K562 (cell line): ENCODE data around the gene BHLHE40. TPM values are rescaled to one million over a fixed set of nuclear protein-coding genes. Genes with fewer than 3 reads are reported as not detected.

Source experiments
- ATAC-seq: fragments of 200-7000 bp; cut with Tn5 transposase; 3 replicates; pipeline ENCODE4 v1.9.1; 2020; ENCODE audit warnings: moderate library complexity
- BruUV-seq: library from RNA; stranded (reverse); fragments of 400-500 nt; replicated peaks from 2 replicates; lab custom pipeline; 2021; lab: Mats Ljungman, UMichigan
- CTCF ChIA-PET: fragments of 300-600 bp; formaldehyde crosslinking; extraction: SDS; loops from one replicate; lab custom pipeline; 2021; ENCODE audit warnings: low intra/inter-chr PET ratio; lab: Yijun Ruan, JAX
- POLR2A ChIA-PET: fragments of 300-600, 350-650 bp; sonication (Branson Sonifier 250); formaldehyde crosslinking; extraction: SDS; loops from one replicate; lab custom pipeline; 2021; ENCODE audit warnings: antibody characterized with exemption, inconsistent platforms; lab: Yijun Ruan, JAX
- DNase-seq, 4 experiments: peaks; one replicate each; pipeline versions ENCODE4 v3.0.0 to v3.0.0-alpha.2; 2011 to 2018; ENCODE audit warnings: low spot score in 3 of 4, mixed read lengths in 3 of 4; ENCODE audit errors: extremely low read depth in 1 of 4
- FAIRE-seq: peaks from 2 replicates; lab custom pipeline; 2011; peaks lifted over from hg19 to GRCh38; lab: Jason Lieb, UNC
- H2AFZ ChIP-seq: 2 replicates; pipeline ENCODE4 v1.6.0; 2011; ENCODE audit warnings: low read depth, low read length, control low read depth, inconsistent platforms
- H3K27ac ChIP-seq: fragments of 200-600 bp; 3 replicates; pipeline ENCODE4 v1.8.0; 2011; ENCODE audit warnings: low read depth, mild to moderate bottlenecking, control low read depth, inconsistent platforms, low read length, moderate library complexity, mixed read lengths; ENCODE audit errors: extremely low read depth
- H3K27me3 ChIP-seq, 2 experiments: fragments of 300-600 bp in 1 of 2; 2 replicates in 1 of 2; 3 replicates in 1 of 2; pipeline versions ENCODE4 v1.6.0 to v1.8.0; 2011; ENCODE audit warnings: inconsistent platforms in 2 of 2, low read length in 2 of 2, mild to moderate bottlenecking in 1 of 2, mixed read lengths in 1 of 2, moderate library complexity in 1 of 2; ENCODE audit not compliant: control insufficient read depth in 2 of 2, insufficient read depth in 2 of 2
- H3K36me3 ChIP-seq: fragments of 300-600 bp; 3 replicates; pipeline ENCODE4 v1.8.0; 2011; ENCODE audit warnings: mild to moderate bottlenecking, low read length, inconsistent platforms; ENCODE audit not compliant: control insufficient read depth, insufficient read depth
- H3K4me1 ChIP-seq, 2 experiments: fragments of 200-600 bp in 1 of 2; replicated peaks in 1 of 2; 2 replicates in 1 of 2; 3 replicates in 1 of 2; pipeline versions ENCODE4 v1.5.1 to v1.8.0; 2011; ENCODE audit warnings: inconsistent platforms in 2 of 2, low read length in 2 of 2, mild to moderate bottlenecking in 1 of 2, mixed read lengths in 1 of 2, moderate library complexity in 1 of 2; ENCODE audit not compliant: control insufficient read depth in 2 of 2, insufficient read depth in 2 of 2
- H3K4me2 ChIP-seq: 2 replicates; pipeline ENCODE4 v1.6.1; 2011; ENCODE audit warnings: low read length, control low read depth, inconsistent platforms, mixed read lengths; ENCODE audit not compliant: insufficient read depth
- H3K4me3 ChIP-seq: fragments of 200-600 bp; sonication (generic), shearing (Covaris generic); 2 replicates; pipeline ENCODE4 v1.5.1; 2016; ENCODE audit warnings: control low read depth, inconsistent platforms
- H3K79me2 ChIP-seq: fragments of 200-600 bp; 3 replicates; pipeline ENCODE4 v1.8.0; 2011; ENCODE audit warnings: low read length, inconsistent platforms; ENCODE audit not compliant: control insufficient read depth, insufficient read depth
- H3K9ac ChIP-seq, 2 experiments: 2 replicates each; pipeline versions ENCODE4 v1.6.0 to v1.6.1; 2011; ENCODE audit warnings: low read depth in 2 of 2, low read length in 2 of 2, control low read depth in 1 of 2, inconsistent platforms in 1 of 2, mild to moderate bottlenecking in 1 of 2, mixed read lengths in 1 of 2; ENCODE audit not compliant: insufficient read depth in 1 of 2
- H3K9me1 ChIP-seq: one replicate; pipeline ENCODE4 v1.6.0; 2011; ENCODE audit warnings: inconsistent platforms, mild to moderate bottlenecking, low read length, moderate library complexity; ENCODE audit not compliant: control insufficient read depth, insufficient read depth
- H3K9me3 ChIP-seq: replicated peaks from 2 replicates; pipeline ENCODE4 v1.5.1; 2011; ENCODE audit warnings: low read depth, low read length, inconsistent platforms; ENCODE audit not compliant: control insufficient read depth, insufficient read depth
- H4K20me1 ChIP-seq: replicated peaks from 2 replicates; pipeline ENCODE4 v1.6.1; 2011; ENCODE audit warnings: low read length, inconsistent platforms, mixed read lengths; ENCODE audit not compliant: control insufficient read depth, insufficient read depth
- ATF1 ChIP-seq, 2 experiments: fragments of 450-650 bp in 1 of 2; IDR thresholded peaks; 2 replicates each; pipeline ENCODE4 v1.6.1; 2016; ENCODE audit warnings: missing compliant biosample characterization in 1 of 2, missing genetic modification characterization in 1 of 2
- ESRRA ChIP-seq: fragments of 450-650 bp; IDR thresholded peaks from 2 replicates; pipeline ENCODE4 v1.6.1; 2014; ENCODE audit warnings: low read depth, mild to moderate bottlenecking, moderate library complexity, borderline replicate concordance
- HDAC3 ChIP-seq: fragments of 450-650 bp; IDR thresholded peaks from 2 replicates; pipeline ENCODE4 v1.6.1; 2018; ENCODE audit warnings: borderline replicate concordance, mild to moderate bottlenecking, moderate library complexity; ENCODE audit not compliant: partially characterized antibody
- ILF3 ChIP-seq: fragments of 450-650 bp; IDR thresholded peaks from 2 replicates; pipeline ENCODE4 v1.6.1; 2018; ENCODE audit warnings: antibody characterized with exemption, mild to moderate bottlenecking, moderate library complexity, borderline replicate concordance
- NUFIP1 ChIP-seq: fragments of 450-650 bp; IDR thresholded peaks from 2 replicates; pipeline ENCODE4 v1.6.1; 2018; ENCODE audit not compliant: partially characterized antibody
- ZNF143 ChIP-seq: sonication (generic); formaldehyde crosslinking; IDR thresholded peaks from 2 replicates; pipeline ENCODE4 v1.9.0; 2022; ENCODE audit warnings: mild to moderate bottlenecking, missing genetic modification reagents
- ZNF253 ChIP-seq: fragments of 250-450 bp; sonication (Bioruptor Pico); conservative IDR thresholded peaks from 2 replicates; pipeline ENCODE4 v1.6.1; 2021; ENCODE audit warnings: mild to moderate bottlenecking
- WGBS: fragments of 100-300 bp; shearing (Covaris generic); methylation state at CpG from one replicate; pipeline ENCODE4 v1.1.6; 2016; ENCODE audit warnings: low coverage, mixed read lengths; ENCODE audit not compliant: insufficient coverage; ENCODE audit errors: missing lambda C conversion rate; 5-methylcytosine and 5-hydroxymethylcytosine counted together
- in situ Hi-C: fragments of 300-500 bp; cut with MboI; formaldehyde crosslinking; loops from 4 replicates; pipeline ENCODE4 v1.15.0; 2018; ENCODE audit warnings: inconsistent platforms, mixed read lengths
- intact Hi-C: fragments of 100-400 bp; cut with micrococcal nuclease; formaldehyde crosslinking; loops from 2 replicates; pipeline ENCODE4 v1.14.2; 2022
- polyA plus RNA-seq, 8 experiments: library from polyadenylated mRNA; depleted of rRNA in 4 of 8; stranded (reverse) in 5 of 8; unstranded in 3 of 8; fragments of >200 nt; fragmentation: Nextera tagmentation in 2 of 8; fragmentation: Illumina TruSeq in 1 of 8; extraction: Ambion mirVana in 2 of 8; extraction: Trizol in 1 of 8; gene quantifications; 2 replicates each; pipeline versions ENCODE4 v1.2.1 to v1.2.3, GENCODE V29; 2011 to 2014; ENCODE audit warnings: inconsistent platforms in 1 of 8, missing spikeins in 1 of 8
- total RNA-seq, 7 experiments: library from RNA; depleted of rRNA in 6 of 7; stranded (reverse); fragments of >200 nt in 6 of 7; fragmentation: Illumina TruSeq in 2 of 7; extraction: Trizol in 2 of 7; gene quantifications; 2 replicates each; pipeline versions ENCODE4 v1.2.1 to v1.2.3, GENCODE V29; 2011 to 2021; ENCODE audit warnings: low replicate concordance in 1 of 7
- TF ChIP-seq, protein P1 (sequence below): fragments of 250-450 bp; sonication (Bioruptor Pico); IDR thresholded peaks from 2 replicates; pipeline ENCODE4 v1.4.0; 2020; ENCODE audit warnings: borderline replicate concordance
- TF ChIP-seq, protein P2 (sequence below): fragments of 200-800 bp; sonication (Bioruptor generic); IDR thresholded peaks from 2 replicates; pipeline ENCODE4 v1.6.1; 2016; ENCODE audit warnings: missing genetic modification characterization, missing compliant biosample characterization
- TF ChIP-seq, protein P3 (sequence below): fragments of 250-450 bp; sonication (Bioruptor Pico); IDR thresholded peaks from 2 replicates; pipeline ENCODE4 v1.4.0; 2020; ENCODE audit warnings: mild to moderate bottlenecking

BHLHE40 gene
- total and polyA plus RNA-seq, 9 of the 15 experiments (the other 6 are each of a cell fraction or from before 2014, with no cell fraction given): 12.0 to 83.9 (median 31.4) TPM

DNA sequence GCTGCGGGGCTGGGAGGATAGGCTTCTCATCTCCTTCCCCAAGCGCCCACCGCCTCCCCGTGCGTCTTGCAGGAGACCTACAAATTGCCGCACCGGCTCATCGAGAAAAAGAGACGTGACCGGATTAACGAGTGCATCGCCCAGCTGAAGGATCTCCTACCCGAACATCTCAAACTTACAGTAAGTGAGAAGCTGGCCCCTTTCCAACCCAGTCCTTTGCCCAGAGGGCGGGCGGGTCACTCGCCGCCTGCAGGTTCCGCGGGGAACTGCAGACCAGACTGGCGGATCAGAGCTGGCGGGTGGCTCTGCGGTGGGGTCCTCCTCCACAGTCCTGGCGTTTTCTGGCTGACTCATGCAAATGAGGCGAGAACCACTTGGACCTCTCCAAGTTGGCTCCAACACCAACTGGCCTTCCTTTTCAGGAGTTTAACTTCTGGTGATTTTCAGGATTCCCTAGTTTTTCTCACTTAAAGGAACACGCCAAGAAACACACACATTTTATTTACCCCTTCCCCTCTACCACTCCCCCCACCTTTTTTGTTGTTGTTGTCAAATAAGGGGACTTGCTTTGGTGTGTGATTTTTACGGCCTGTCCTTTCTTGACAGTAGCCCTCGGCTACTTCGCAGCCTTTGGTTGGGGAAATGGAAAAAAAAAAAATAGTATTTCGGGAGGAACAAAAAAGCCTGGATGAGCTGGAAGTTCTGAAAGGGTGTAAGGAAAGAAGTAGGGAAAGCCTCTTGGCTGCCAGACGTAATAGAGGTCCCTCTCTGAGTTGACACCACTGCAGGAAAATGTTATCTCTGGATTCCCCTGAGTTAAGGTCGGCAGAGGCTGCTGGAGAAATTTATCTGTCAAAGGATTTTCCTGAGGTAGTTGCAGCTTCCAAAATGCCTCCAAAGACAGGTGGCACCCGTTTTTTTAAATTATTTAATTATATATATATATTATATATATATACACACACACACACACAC is 1.3 kb downstream of the BHLHE40 start (continued):
- peak; percentile 88; the same call in 1 of the 2 replicates for TF ChIP-seq ESRRA
- TF ChIP-seq, protein P1, sequence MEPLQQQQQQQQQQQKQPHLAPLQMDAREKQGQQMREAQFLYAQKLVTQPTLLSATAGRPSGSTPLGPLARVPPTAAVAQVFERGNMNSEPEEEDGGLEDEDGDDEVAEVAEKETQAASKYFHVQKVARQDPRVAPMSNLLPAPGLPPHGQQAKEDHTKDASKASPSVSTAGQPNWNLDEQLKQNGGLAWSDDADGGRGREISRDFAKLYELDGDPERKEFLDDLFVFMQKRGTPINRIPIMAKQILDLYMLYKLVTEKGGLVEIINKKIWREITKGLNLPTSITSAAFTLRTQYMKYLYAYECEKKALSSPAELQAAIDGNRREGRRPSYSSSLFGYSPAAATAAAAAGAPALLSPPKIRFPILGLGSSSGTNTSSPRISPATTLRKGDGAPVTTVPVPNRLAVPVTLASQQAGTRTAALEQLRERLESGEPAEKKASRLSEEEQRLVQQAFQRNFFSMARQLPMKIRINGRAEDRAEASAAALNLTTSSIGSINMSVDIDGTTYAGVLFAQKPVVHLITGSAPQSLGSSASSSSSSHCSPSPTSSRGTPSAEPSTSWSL: peak; percentile 24; the same call in 1 of the 2 replicates
- TF ChIP-seq NUFIP1: no peak
- TF ChIP-seq HDAC3: no peak
- no peak for TF ChIP-seq ZNF143 (CRISPR knock-in tag)
- no peak; the same call in 1 of the 2 replicates for TF ChIP-seq ATF1 (CRISPR knock-in tag; IDR thresholded peaks at IDR 0.05)
- TF ChIP-seq ATF1 (tag; IDR thresholded peaks at IDR 0.05): peak; percentile 61
- TF ChIP-seq ILF3: no peak

DNA sequence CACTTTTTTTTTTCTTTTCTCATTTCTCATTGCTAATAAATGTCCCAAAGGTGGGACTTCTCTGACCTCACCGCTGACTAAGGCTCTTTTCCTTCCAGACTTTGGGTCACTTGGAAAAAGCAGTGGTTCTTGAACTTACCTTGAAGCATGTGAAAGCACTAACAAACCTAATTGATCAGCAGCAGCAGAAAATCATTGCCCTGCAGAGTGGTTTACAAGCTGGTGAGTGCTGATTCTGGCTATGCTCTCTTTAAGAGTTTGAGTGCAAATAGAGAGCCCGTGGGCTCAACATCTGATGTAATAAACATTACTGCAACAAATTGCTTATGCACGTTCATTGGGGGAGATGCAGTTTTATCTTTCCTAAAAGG is 2.0 kb downstream of the BHLHE40 start:
- no peak for DNase-seq
- peak overlapping the region; percentile 36 to 83; a peak in 3 of 4 replicates for H3K9ac ChIP-seq
- no peak for ATAC-seq
- H3K4me3 ChIP-seq: peak overlapping the region; percentile 86
- peaks cover 3% of the 10 kb centered on the region; the same call in 1 of the 2 replicates for H4K20me1 ChIP-seq
- CTCF ChIA-PET: interaction anchor here (0.6 to 7.2 kb wide), 5 partner anchors 75 to 270 kb away, joined by 3 to 61 read pairs (median 11); no protein-coding TSS in a partner anchor
- H3K4me1 ChIP-seq: peaks cover 51 to 57% of the 10 kb centered on the region in 2 experiments
- 2% methylated on average over 3 of the region's 3 CpGs for WGBS
- peak overlapping the region; percentile 98 for H3K4me2 ChIP-seq
- FAIRE-seq: no peak
- POLR2A ChIA-PET: interaction anchor here (0.8 to 8.1 kb wide), 11 partner anchors 13 to 270 kb away, joined by 3 to 85 read pairs (median 5); no protein-coding TSS in a partner anchor
- intact Hi-C loops: no loop called here
- H3K9me1 ChIP-seq: no peaks in the 10 kb centered on the region
- in situ Hi-C loops: loop anchor here (5.0 kb wide), 1 partner anchor 36 kb away; no protein-coding TSS in a partner anchor
- H3K79me2 ChIP-seq: peaks cover 70% of the 10 kb centered on the region
- peaks cover 52% of the 10 kb centered on the region for H3K36me3 ChIP-seq
- H3K27me3 ChIP-seq: no peaks in the 10 kb centered on the region
- peak overlapping the region; percentile 78 for H3K27ac ChIP-seq
- H3K9me3 ChIP-seq: no peaks in the 10 kb centered on the region
- BruUV-seq: no TSS peak
- H2AFZ ChIP-seq: no peak overlapping the region
- TF ChIP-seq ZNF253: no peak
- TF ChIP-seq, protein P2, sequence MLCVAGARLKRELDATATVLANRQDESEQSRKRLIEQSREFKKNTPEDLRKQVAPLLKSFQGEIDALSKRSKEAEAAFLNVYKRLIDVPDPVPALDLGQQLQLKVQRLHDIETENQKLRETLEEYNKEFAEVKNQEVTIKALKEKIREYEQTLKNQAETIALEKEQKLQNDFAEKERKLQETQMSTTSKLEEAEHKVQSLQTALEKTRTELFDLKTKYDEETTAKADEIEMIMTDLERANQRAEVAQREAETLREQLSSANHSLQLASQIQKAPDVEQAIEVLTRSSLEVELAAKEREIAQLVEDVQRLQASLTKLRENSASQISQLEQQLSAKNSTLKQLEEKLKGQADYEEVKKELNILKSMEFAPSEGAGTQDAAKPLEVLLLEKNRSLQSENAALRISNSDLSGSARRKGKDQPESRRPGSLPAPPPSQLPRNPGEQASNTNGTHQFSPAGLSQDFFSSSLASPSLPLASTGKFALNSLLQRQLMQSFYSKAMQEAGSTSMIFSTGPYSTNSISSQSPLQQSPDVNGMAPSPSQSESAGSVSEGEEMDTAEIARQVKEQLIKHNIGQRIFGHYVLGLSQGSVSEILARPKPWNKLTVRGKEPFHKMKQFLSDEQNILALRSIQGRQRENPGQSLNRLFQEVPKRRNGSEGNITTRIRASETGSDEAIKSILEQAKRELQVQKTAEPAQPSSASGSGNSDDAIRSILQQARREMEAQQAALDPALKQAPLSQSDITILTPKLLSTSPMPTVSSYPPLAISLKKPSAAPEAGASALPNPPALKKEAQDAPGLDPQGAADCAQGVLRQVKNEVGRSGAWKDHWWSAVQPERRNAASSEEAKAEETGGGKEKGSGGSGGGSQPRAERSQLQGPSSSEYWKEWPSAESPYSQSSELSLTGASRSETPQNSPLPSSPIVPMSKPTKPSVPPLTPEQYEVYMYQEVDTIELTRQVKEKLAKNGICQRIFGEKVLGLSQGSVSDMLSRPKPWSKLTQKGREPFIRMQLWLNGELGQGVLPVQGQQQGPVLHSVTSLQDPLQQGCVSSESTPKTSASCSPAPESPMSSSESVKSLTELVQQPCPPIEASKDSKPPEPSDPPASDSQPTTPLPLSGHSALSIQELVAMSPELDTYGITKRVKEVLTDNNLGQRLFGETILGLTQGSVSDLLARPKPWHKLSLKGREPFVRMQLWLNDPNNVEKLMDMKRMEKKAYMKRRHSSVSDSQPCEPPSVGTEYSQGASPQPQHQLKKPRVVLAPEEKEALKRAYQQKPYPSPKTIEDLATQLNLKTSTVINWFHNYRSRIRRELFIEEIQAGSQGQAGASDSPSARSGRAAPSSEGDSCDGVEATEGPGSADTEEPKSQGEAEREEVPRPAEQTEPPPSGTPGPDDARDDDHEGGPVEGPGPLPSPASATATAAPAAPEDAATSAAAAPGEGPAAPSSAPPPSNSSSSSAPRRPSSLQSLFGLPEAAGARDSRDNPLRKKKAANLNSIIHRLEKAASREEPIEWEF (CRISPR knock-in tag): no peak
- TF ChIP-seq, protein P3, sequence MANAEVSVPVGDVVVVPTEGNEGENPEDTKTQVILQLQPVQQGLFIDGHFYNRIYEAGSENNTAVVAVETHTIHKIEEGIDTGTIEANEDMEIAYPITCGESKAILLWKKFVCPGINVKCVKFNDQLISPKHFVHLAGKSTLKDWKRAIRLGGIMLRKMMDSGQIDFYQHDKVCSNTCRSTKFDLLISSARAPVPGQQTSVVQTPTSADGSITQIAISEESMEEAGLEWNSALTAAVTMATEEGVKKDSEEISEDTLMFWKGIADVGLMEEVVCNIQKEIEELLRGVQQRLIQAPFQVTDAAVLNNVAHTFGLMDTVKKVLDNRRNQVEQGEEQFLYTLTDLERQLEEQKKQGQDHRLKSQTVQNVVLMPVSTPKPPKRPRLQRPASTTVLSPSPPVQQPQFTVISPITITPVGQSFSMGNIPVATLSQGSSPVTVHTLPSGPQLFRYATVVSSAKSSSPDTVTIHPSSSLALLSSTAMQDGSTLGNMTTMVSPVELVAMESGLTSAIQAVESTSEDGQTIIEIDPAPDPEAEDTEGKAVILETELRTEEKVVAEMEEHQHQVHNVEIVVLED (CRISPR knock-in tag): no peak
